IMR-90 (cell line): ENCODE data around the gene FOXN3. TPM values are rescaled to one million over a fixed set of nuclear protein-coding genes. Genes with fewer than 3 reads are reported as not detected.

ENCODE experiments used
- ATAC-seq: fragments of 200-7000 bp; cut with Tn5 transposase; 2 replicates; pipeline ENCODE4 v1.9.1; 2020; ENCODE audit warnings: low read depth, mild to moderate bottlenecking, moderate library complexity
- BruUV-seq: library from RNA; stranded (reverse); fragments of 400-500 nt; replicated peaks from 2 replicates; lab custom pipeline; 2021; lab: Mats Ljungman, UMichigan
- CTCF ChIA-PET: fragments of 300-600 bp; formaldehyde crosslinking; extraction: SDS; loops from one replicate; lab custom pipeline; 2021; ENCODE audit warnings: antibody characterized with exemption; lab: Yijun Ruan, JAX
- POLR2A ChIA-PET: fragments of 300-600 bp; sonication (Branson Sonifier 250); formaldehyde crosslinking; loops from one replicate; lab custom pipeline; 2022; ENCODE audit warnings: antibody characterized with exemption; ENCODE audit not compliant: unreplicated experiment; lab: Charles Lee
- DNase-seq: peaks from one replicate; pipeline ENCODE4 v3.0.0; 2013
- H2AFZ ChIP-seq: replicated peaks from 2 replicates; pipeline ENCODE3; 2013; ENCODE audit warnings: low read length, mild to moderate bottlenecking; ENCODE audit not compliant: poor library complexity
- H2AK5ac ChIP-seq: 2 replicates; pipeline ENCODE4 v1.6.1; 2013; ENCODE audit warnings: low read depth, low read length, inconsistent platforms
- H2AK9ac ChIP-seq: replicated peaks from 2 replicates; pipeline ENCODE3; 2013; ENCODE audit warnings: mild to moderate bottlenecking, low read depth, low read length, moderate library complexity; ENCODE audit not compliant: poor library complexity
- H2BK120ac ChIP-seq: 2 replicates; pipeline ENCODE4 v1.6.1; 2013; ENCODE audit warnings: low read depth, low read length, inconsistent platforms
- H2BK15ac ChIP-seq: 3 replicates; pipeline ENCODE4 v1.6.1; 2013; ENCODE audit warnings: low read depth, low read length, inconsistent platforms
- H2BK20ac ChIP-seq: 2 replicates; pipeline ENCODE4 v1.6.1; 2013; ENCODE audit warnings: low read depth, mild to moderate bottlenecking, inconsistent platforms, low read length, moderate library complexity
- H2BK5ac ChIP-seq: 2 replicates; pipeline ENCODE4 v1.6.1; 2013; ENCODE audit warnings: mild to moderate bottlenecking, low read depth, low read length, inconsistent platforms; ENCODE audit not compliant: poor library complexity, severe bottlenecking
- H3K14ac ChIP-seq: replicated peaks from 2 replicates; pipeline ENCODE4 v1.6.1; 2013; ENCODE audit warnings: low read depth, low read length, inconsistent platforms
- H3K18ac ChIP-seq: 2 replicates; pipeline ENCODE4 v1.6.1; 2013; ENCODE audit warnings: low read depth, low read length, control low read depth
- H3K23ac ChIP-seq: 2 replicates; pipeline ENCODE4 v1.6.1; 2013; ENCODE audit warnings: low read depth, low read length, inconsistent platforms
- H3K27ac ChIP-seq: 2 replicates; pipeline ENCODE4 v1.5.1; 2013; ENCODE audit warnings: mild to moderate bottlenecking, control low read depth, low read length; ENCODE audit not compliant: insufficient read depth
- H3K27me3 ChIP-seq: 2 replicates; pipeline ENCODE4 v1.6.1; 2013; ENCODE audit warnings: low read length; ENCODE audit not compliant: control insufficient read depth, insufficient read depth
- H3K36me3 ChIP-seq: 2 replicates; pipeline ENCODE4 v1.6.1; 2013; ENCODE audit warnings: low read length, mixed read lengths; ENCODE audit not compliant: control insufficient read depth, insufficient read depth
- H3K4ac ChIP-seq: 2 replicates; pipeline ENCODE4 v1.6.1; 2013; ENCODE audit warnings: low read depth, low read length, inconsistent platforms
- H3K4me1 ChIP-seq: 2 replicates; pipeline ENCODE4 v1.6.1; 2013; ENCODE audit warnings: low read length, mixed read lengths; ENCODE audit not compliant: control insufficient read depth, insufficient read depth
- H3K4me2 ChIP-seq: 2 replicates; pipeline ENCODE4 v1.6.1; 2013; ENCODE audit warnings: low read depth, mild to moderate bottlenecking, control low read depth, low read length, moderate library complexity
- H3K4me3 ChIP-seq: 2 replicates; pipeline ENCODE4 v1.5.1; 2013; ENCODE audit warnings: low read depth, mild to moderate bottlenecking, control low read depth, low read length, moderate library complexity; ENCODE audit not compliant: insufficient read depth
- H3K56ac ChIP-seq: 2 replicates; pipeline ENCODE4 v1.6.1; 2013; ENCODE audit warnings: low read length, inconsistent platforms; ENCODE audit not compliant: insufficient read depth; ENCODE audit errors: extremely low read depth
- H3K79me1 ChIP-seq, 2 experiments: 2 replicates each; pipeline ENCODE4 v1.6.1; 2013; ENCODE audit warnings: low read length in 2 of 2, inconsistent platforms in 1 of 2, low read depth in 1 of 2
- H3K9ac ChIP-seq: 2 replicates; pipeline ENCODE4 v1.6.1; 2013; ENCODE audit warnings: low read depth, low read length, control low read depth
- H3K9me1 ChIP-seq: 2 replicates; pipeline ENCODE4 v1.6.1; 2013; ENCODE audit warnings: low read length, inconsistent platforms; ENCODE audit not compliant: insufficient read depth
- H3K9me3 ChIP-seq: 2 replicates; pipeline ENCODE4 v1.6.1; 2013; ENCODE audit warnings: low read length; ENCODE audit not compliant: control insufficient read depth, insufficient read depth
- H4K20me1 ChIP-seq: 2 replicates; pipeline ENCODE4 v1.6.1; 2013; ENCODE audit warnings: low read length, inconsistent platforms; ENCODE audit not compliant: insufficient read depth
- H4K5ac ChIP-seq: 2 replicates; pipeline ENCODE4 v1.6.1; 2013; ENCODE audit warnings: mild to moderate bottlenecking, low read depth, low read length, control low read depth
- H4K8ac ChIP-seq, 2 experiments: 2 replicates each; pipeline ENCODE4 v1.6.1; 2013; ENCODE audit warnings: low read depth in 2 of 2, low read length in 2 of 2, control low read depth in 1 of 2, inconsistent platforms in 1 of 2
- H4K91ac ChIP-seq: 2 replicates; pipeline ENCODE4 v1.6.1; 2013; ENCODE audit warnings: low read depth, low read length, inconsistent platforms; ENCODE audit not compliant: insufficient read depth
- BHLHE40 ChIP-seq: fragments of 150-350 bp; IDR thresholded peaks from 2 replicates; pipeline ENCODE4 v1.6.1; 2016; ENCODE audit warnings: mild to moderate bottlenecking, low read depth, low read length
- CHD1 ChIP-seq: IDR thresholded peaks from 2 replicates; pipeline ENCODE4 v1.6.1; 2012; ENCODE audit warnings: low read depth, low read length, improper control_type of control experiment
- CTCF ChIP-seq: conservative IDR thresholded peaks from 2 replicates; pipeline ENCODE4 v1.5.1; 2012; ENCODE audit warnings: mild to moderate bottlenecking, low read depth, low read length, improper control_type of control experiment
- MAFK ChIP-seq: IDR thresholded peaks from 2 replicates; pipeline ENCODE4 v1.6.1; 2012; ENCODE audit warnings: low read depth, low read length, improper control_type of control experiment
- MAZ ChIP-seq: IDR thresholded peaks from 2 replicates; pipeline ENCODE4 v1.6.1; 2012; ENCODE audit warnings: low read depth, mild to moderate bottlenecking, low read length, improper control_type of control experiment, moderate library complexity, borderline replicate concordance
- NFE2L2 ChIP-seq: fragments of 150-350 bp; IDR thresholded peaks from 2 replicates; pipeline ENCODE4 v1.6.1; 2016; ENCODE audit warnings: low read depth, mild to moderate bottlenecking, low read length
- POLR2A ChIP-seq: IDR thresholded peaks from 2 replicates; pipeline ENCODE4 v1.6.1; 2012; ENCODE audit warnings: mild to moderate bottlenecking, low read depth, low read length
- RCOR1 ChIP-seq: IDR thresholded peaks from 2 replicates; pipeline ENCODE4 v1.6.1; 2012; ENCODE audit warnings: mild to moderate bottlenecking, low read length, improper control_type of control experiment; ENCODE audit not compliant: insufficient replicate concordance
- RFX5 ChIP-seq: IDR thresholded peaks from 2 replicates; pipeline ENCODE4 v1.8.0; 2012; ENCODE audit warnings: low read depth, mild to moderate bottlenecking, low read length, moderate library complexity
- WGBS, 2 experiments: methylation state at CpG; one replicate each; pipeline versions ENCODE4 v1.1.5 to v1.1.7; 2013; ENCODE audit warnings: missing lambda C conversion rate in 2 of 2; ENCODE audit not compliant: insufficient read length in 1 of 2; ENCODE audit errors: extremely low coverage in 2 of 2; 5-methylcytosine and 5-hydroxymethylcytosine counted together
- dilution Hi-C: fragments of 300-500 bp; cut with HindIII; formaldehyde crosslinking; loops from one replicate; pipeline ENCODE4 v1.14.3; 2018; ENCODE audit warnings: low sequenced_read_pairs; ENCODE audit not compliant: unreplicated experiment
- in situ Hi-C: fragments of 300-500 bp; cut with MboI; formaldehyde crosslinking; loops from 3 replicates; pipeline ENCODE4 v1.14.3; 2019; ENCODE audit warnings: low sequenced_read_pairs, inconsistent platforms, mixed read lengths
- intact Hi-C: fragments of 100-400 bp; cut with micrococcal nuclease; formaldehyde crosslinking; loops from 2 replicates; pipeline ENCODE4 v1.10.0; 2022
- polyA plus RNA-seq, 3 experiments: library from polyadenylated mRNA; depleted of rRNA; stranded (reverse); fragments of >200 nt; gene quantifications; 2 replicates each; pipeline ENCODE4 v1.2.3, GENCODE V29; 2012; ENCODE audit warnings: low replicate concordance in 1 of 3
- total RNA-seq: library from RNA; depleted of rRNA; stranded (reverse); fragments of >200 nt; gene quantifications from 2 replicates; pipeline ENCODE4 v1.2.3, GENCODE V29; 2012

The FOXN3 gene
- total and polyA plus RNA-seq, 2 of the 4 experiments (the other 2 are of a cell fraction): 22.6 to 33.7 TPM

- ChIA-PET CTCF (no interaction called here), POLR2A (no interaction called here)
- H2AK9ac ChIP-seq: no peak overlapping the region
- no peak overlapping the region for H2BK15ac ChIP-seq
- H3K4ac ChIP-seq: no peak overlapping the region
- no peak overlapping the region for H4K91ac ChIP-seq
- intact Hi-C loops: no loop called here
- no peaks in the 10 kb centered on the region for H3K9me1 ChIP-seq
- no peak overlapping the region for H3K27ac ChIP-seq
- H3K4me3 ChIP-seq: no peak overlapping the region
- no peak overlapping the region for H2BK120ac ChIP-seq
- H3K14ac ChIP-seq: no peak overlapping the region
- WGBS, 2 experiments: 96% methylated on average over 4 of the region's 9 CpGs; no CpG with 5 or more reads in 1 of the 2 experiments
- no peak overlapping the region for H2BK20ac ChIP-seq
- H4K5ac ChIP-seq: no peak overlapping the region
- no peak overlapping the region for H3K56ac ChIP-seq
- H3K27me3 ChIP-seq: no peaks in the 10 kb centered on the region
- no peak overlapping the region for H4K8ac ChIP-seq
- TF ChIP-seq BHLHE40: no peak
- TF ChIP-seq POLR2A: no peak
- no peak for TF ChIP-seq MAFK
- TF ChIP-seq RCOR1: no peak
- TF ChIP-seq NFE2L2: no peak
- TF ChIP-seq RFX5: no peak
- TF ChIP-seq CHD1: no peak
- no peak for TF ChIP-seq CTCF
- TF ChIP-seq MAZ: no peak
- DNase-seq (no peak), ATAC-seq (no peak)
- H3K4me1 ChIP-seq: 0 out of 2 replicates have a peak, but pooled peaks cover 3% of the 10 kb centered on the region
- H3K23ac ChIP-seq: no peak overlapping the region
- no peak overlapping the region for H3K9ac ChIP-seq
- H2AK5ac ChIP-seq: no peak overlapping the region
- H2BK5ac ChIP-seq: no peak overlapping the region
- in situ Hi-C loops: no loop called here
- no peaks in the 10 kb centered on the region for H4K20me1 ChIP-seq
- no TSS peak for BruUV-seq
- no peak overlapping the region for H3K4me2 ChIP-seq
- H3K9me3 ChIP-seq: no peaks in the 10 kb centered on the region
- H2AFZ ChIP-seq: no peak overlapping the region
- dilution Hi-C loops: no loop called here
- peaks cover 2% of the 10 kb centered on the region; the same call in 1 of the 2 replicates for H3K36me3 ChIP-seq
- H3K18ac ChIP-seq: no peak overlapping the region
- no peaks in the 10 kb centered on the region; a peak in 1 of 4 replicates for H3K79me1 ChIP-seq
These were observed 35.2 kb upstream of the FOXN3 start for GRCh38 chr14:89452281-89452680.
